Neural cell (in vitro differentiated cells): ENCODE results near the gene CLEC12A.

Experiments
- CTCF ChIP-seq: fragments of 450-650 bp; IDR thresholded peaks from 2 replicates; pipeline ENCODE4 v1.5.1; 2014; ENCODE audit warnings: antibody characterized with exemption, mild to moderate bottlenecking, moderate library complexity; ENCODE audit not compliant: poor library complexity, severe bottlenecking
- EP300 ChIP-seq: fragments of 450-650 bp; conservative IDR thresholded peaks from 2 replicates; pipeline ENCODE4 v1.6.1; 2014; ENCODE audit warnings: antibody characterized with exemption, mild to moderate bottlenecking, moderate library complexity; ENCODE audit not compliant: poor library complexity, severe bottlenecking
- EZH2 ChIP-seq: fragments of 200-600, 300-800 bp; shearing (Covaris generic), sonication (generic); IDR thresholded peaks from 2 replicates; pipeline ENCODE4 v1.6.1; 2014; ENCODE audit warnings: antibody characterized with exemption, low read length, borderline replicate concordance, mild to moderate bottlenecking; ENCODE audit not compliant: insufficient read depth, poor library complexity, severe bottlenecking
- POLR2AphosphoS5 ChIP-seq: IDR thresholded peaks from 2 replicates; pipeline ENCODE4 v1.6.1; 2012
- RAD21 ChIP-seq: fragments of 450-650 bp; conservative IDR thresholded peaks from 2 replicates; pipeline ENCODE4 v1.6.1; 2014; ENCODE audit warnings: antibody characterized with exemption, mild to moderate bottlenecking, moderate library complexity
- REST ChIP-seq: IDR thresholded peaks from 2 replicates; pipeline ENCODE4 v1.6.1; 2012; ENCODE audit warnings: borderline replicate concordance
- SMC3 ChIP-seq: fragments of 450-650 bp; conservative IDR thresholded peaks from 2 replicates; pipeline ENCODE4 v1.6.1; 2014; ENCODE audit warnings: antibody characterized with exemption, mild to moderate bottlenecking, moderate library complexity; ENCODE audit not compliant: poor library complexity
- TAF1 ChIP-seq: IDR thresholded peaks from 2 replicates; pipeline ENCODE4 v1.6.1; 2012; ENCODE audit warnings: low read depth

- TF ChIP-seq CTCF = no peak
- no peak for TF ChIP-seq EZH2
- no peak for TF ChIP-seq POLR2AphosphoS5
- TF ChIP-seq TAF1 = no peak
- TF ChIP-seq REST = no peak
- no peak for TF ChIP-seq EP300
- TF ChIP-seq RAD21 = no peak
- TF ChIP-seq SMC3 = no peak
Measured at GRCh38 chr12:9957834-9958233, 13.4 kb upstream of the CLEC12A start.
